Measurements from ENCODE around the gene ADRB2. TPM values are rescaled to one million over a fixed set of nuclear protein-coding genes. Genes with fewer than 3 reads are reported as not detected.

Gene ADRB2
- total and polyA plus RNA-seq, 12 donors, result 0.18 to 2.2 (median 0.87) TPM

DNA sequence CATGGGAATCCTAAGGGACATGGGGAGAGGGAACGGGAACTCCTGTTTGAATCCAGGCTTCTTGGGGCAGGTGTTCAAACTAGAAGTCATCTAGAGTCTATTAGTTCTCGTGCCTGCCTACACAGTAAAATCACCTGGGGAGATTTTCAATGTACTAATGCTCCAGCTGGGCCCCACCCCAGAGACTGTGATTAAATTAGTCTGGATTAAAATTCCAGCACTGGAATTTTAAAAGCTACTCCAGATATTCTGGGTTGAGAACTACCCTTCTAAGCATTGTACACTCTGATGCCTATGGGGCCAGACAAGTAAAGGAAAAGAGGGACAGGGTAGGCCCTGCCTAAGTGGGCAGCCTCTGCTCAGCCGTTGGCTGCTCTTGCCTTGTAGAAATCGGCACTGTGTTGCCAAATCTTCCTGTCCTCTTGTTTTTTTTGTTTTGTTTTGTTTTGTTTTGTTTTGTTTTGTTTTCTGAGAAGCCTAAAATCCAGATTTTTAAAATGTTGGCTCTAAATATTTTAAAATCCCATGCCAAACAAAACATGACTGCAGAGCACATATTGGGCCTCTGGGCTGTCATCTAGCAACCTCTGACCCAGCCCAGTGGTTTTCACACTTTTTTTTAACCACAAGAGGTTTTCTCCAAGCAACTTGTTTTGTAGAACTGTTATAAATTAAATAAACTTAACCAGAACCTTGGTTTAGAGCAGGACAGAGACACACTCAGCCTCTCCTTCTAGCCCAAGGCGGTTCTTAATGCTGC lies 29.0 kb downstream of the ADRB2 start:
- Histone ChIP-seq H3K4me3 (no peak overlapping the region), H3K4me1 (replicated peaks in 1 of 2) (no peaks in the 10 kb centered on the region), H3K9me3 (replicated peaks in 1 of 3) (no peaks in the 10 kb centered on the region), H3K27ac (no peak overlapping the region), H3K27me3 (peaks cover 3% of the 10 kb centered on the region), H3K36me3 (replicated peaks in 1 of 2) (no peaks in the 10 kb centered on the region)
- DNase-seq, result no peak
- TF ChIP-seq CTCF (IDR thresholded peaks at IDR 0.05) (no peak), POLR2A (IDR thresholded peaks at IDR 0.05) (no peak)
- WGBS, 4 donors, result 65 to 76% (median 73%) methylated on average over 5 of the region's 5 CpGs
- intact Hi-C loops (cut with DNase I), result no loop called here

GRCh38 chr5:148856009-148856367 lies 29.6 kb downstream of the ADRB2 start:
- no peak overlapping the region for H3K27ac ChIP-seq
- no peaks in the 10 kb centered on the region for H3K36me3 ChIP-seq (replicated peaks in 1 of 2)
- 58 to 72% (median 62%) methylated on average over 2 of the region's 2 CpGs for WGBS, 4 donors
- intact Hi-C loops (cut with DNase I), result no loop called here
- no peak overlapping the region for H3K4me3 ChIP-seq
- TF ChIP-seq CTCF (IDR thresholded peaks at IDR 0.05), result no peak
- TF ChIP-seq POLR2A (IDR thresholded peaks at IDR 0.05), result no peak
- H3K4me1 ChIP-seq (replicated peaks in 1 of 2), result no peaks in the 10 kb centered on the region
- DNase-seq, result no peak
- H3K27me3 ChIP-seq, result peaks cover 3% of the 10 kb centered on the region
- H3K9me3 ChIP-seq (replicated peaks in 1 of 3), result no peaks in the 10 kb centered on the region

GRCh38 chr5:148856424-148856823 lies 30.0 kb downstream of the ADRB2 start:
- intact Hi-C loops (cut with DNase I), result no loop called here
- Histone ChIP-seq H3K4me3 (no peak overlapping the region), H3K27me3 (peaks cover 3% of the 10 kb centered on the region), H3K36me3 (replicated peaks in 1 of 2) (no peaks in the 10 kb centered on the region), H3K4me1 (replicated peaks in 1 of 2) (no peaks in the 10 kb centered on the region), H3K27ac (no peak overlapping the region), H3K9me3 (replicated peaks in 1 of 3) (no peaks in the 10 kb centered on the region)
- 65 to 93% (median 81%) methylated on average over 1 of the region's 1 CpG for WGBS, 4 donors
- no peak for DNase-seq
- TF ChIP-seq CTCF (IDR thresholded peaks at IDR 0.05) (no peak), POLR2A (IDR thresholded peaks at IDR 0.05) (no peak)

DNA sequence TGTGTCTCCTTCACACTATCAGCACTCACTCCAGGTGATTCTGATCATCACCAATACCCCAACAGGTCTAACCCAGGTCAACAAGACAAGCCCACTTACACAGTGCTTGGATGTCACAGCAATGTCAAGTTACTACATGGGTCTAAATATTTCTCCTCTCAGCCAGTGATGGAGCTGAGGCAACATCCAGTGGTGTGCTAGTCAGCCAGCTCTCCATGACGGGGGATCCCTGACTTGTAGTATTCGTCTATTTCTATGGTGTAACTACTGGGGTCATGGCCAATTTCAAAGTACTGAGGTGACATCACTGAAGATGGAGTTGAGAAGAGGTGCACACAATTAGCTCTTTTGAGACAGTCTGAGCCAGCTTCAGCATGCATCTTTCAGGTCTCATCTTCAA lies 31.1 kb downstream of the ADRB2 start:
- no peak for DNase-seq
- WGBS, 4 donors, result 74 to 89% (median 81%) methylated on average over 2 of the region's 2 CpGs
- Histone ChIP-seq H3K9me3 (replicated peaks in 1 of 3) (no peaks in the 10 kb centered on the region), H3K27ac (no peak overlapping the region), H3K4me3 (no peak overlapping the region), H3K36me3 (replicated peaks in 1 of 2) (no peaks in the 10 kb centered on the region), H3K4me1 (replicated peaks in 1 of 2) (no peaks in the 10 kb centered on the region), H3K27me3 (no peaks in the 10 kb centered on the region)
- intact Hi-C loops (cut with DNase I), result no loop called here
- TF ChIP-seq POLR2A (IDR thresholded peaks at IDR 0.05) (no peak), CTCF (IDR thresholded peaks at IDR 0.05) (no peak)
